SK-N-SH treated with all-trans-retinoic acid at 6 μM for 48 hours (cell line): ENCODE results near the gene PASK.
A peak's percentile ranks its signal among the peaks of the same experiment; 100 is the strongest.

Source experiments
- ATAC-seq: fragments of 200-7000 bp; cut with Tn5 transposase; 3 replicates; pipeline ENCODE4 v1.9.1; 2020; ENCODE audit warnings: mild to moderate bottlenecking, moderate library complexity
- ARNTL ChIP-seq: fragments of 450-650 bp; formaldehyde crosslinking; IDR thresholded peaks from 2 replicates; pipeline ENCODE4 v1.5.0; 2020; ENCODE audit warnings: low read depth, mild to moderate bottlenecking, moderate library complexity, borderline replicate concordance
- BACH2 ChIP-seq: fragments of 250-450 bp; sonication (Bioruptor Pico); IDR thresholded peaks from 2 replicates; pipeline ENCODE4 v1.9.0; 2021; ENCODE audit warnings: mild to moderate bottlenecking, borderline replicate concordance
- CREB5 ChIP-seq: fragments of 250-450 bp; sonication (Bioruptor Pico); IDR thresholded peaks from 2 replicates; pipeline ENCODE4 v1.5.1; 2020; ENCODE audit warnings: low read depth, mild to moderate bottlenecking, moderate library complexity
- CSDC2 ChIP-seq: fragments of 250-450 bp; sonication (Bioruptor Pico); IDR thresholded peaks from 2 replicates; pipeline ENCODE4 v1.5.0; 2020; ENCODE audit warnings: mild to moderate bottlenecking, moderate library complexity
- ESRRG ChIP-seq: fragments of 250-450 bp; sonication (Bioruptor Pico); IDR thresholded peaks from 2 replicates; pipeline ENCODE4 v1.6.1; 2021; ENCODE audit warnings: mild to moderate bottlenecking
- GLIS3 ChIP-seq: fragments of 250-450 bp; sonication (Bioruptor Pico); IDR thresholded peaks from 2 replicates; pipeline ENCODE4 v1.5.0; 2020; ENCODE audit warnings: mild to moderate bottlenecking, moderate library complexity
- ISL1 ChIP-seq: fragments of 250-450 bp; sonication (Bioruptor Pico); IDR thresholded peaks from 2 replicates; pipeline ENCODE4 v2.1.2; 2022; ENCODE audit warnings: mild to moderate bottlenecking, moderate library complexity
- OSR1 ChIP-seq: fragments of 250-450 bp; sonication (Bioruptor Pico); IDR thresholded peaks from 2 replicates; pipeline ENCODE4 v1.8.0; 2022; ENCODE audit warnings: moderate library complexity, mild to moderate bottlenecking, inconsistent platforms
- PPARA ChIP-seq: fragments of 250-450 bp; sonication (Bioruptor Pico); IDR thresholded peaks from 2 replicates; pipeline ENCODE4 v1.5.0; 2020; ENCODE audit warnings: mild to moderate bottlenecking, borderline replicate concordance
- RARB ChIP-seq: fragments of 250-450 bp; sonication (Bioruptor Pico); IDR thresholded peaks from 2 replicates; pipeline ENCODE4 v1.8.0; 2021; ENCODE audit warnings: mild to moderate bottlenecking, moderate library complexity
- TCF4 ChIP-seq: fragments of 250-450 bp; sonication (Bioruptor Pico); IDR thresholded peaks from 2 replicates; pipeline ENCODE4 v1.8.0; 2021; ENCODE audit warnings: mild to moderate bottlenecking, moderate library complexity, borderline replicate concordance
- TOX ChIP-seq: fragments of 250-450 bp; sonication (Bioruptor Pico); IDR thresholded peaks from 2 replicates; pipeline ENCODE4 v1.8.0; 2021; ENCODE audit warnings: mild to moderate bottlenecking, moderate library complexity, borderline replicate concordance
- ZC3H10 ChIP-seq: fragments of 250-450 bp; sonication (Bioruptor Pico); IDR thresholded peaks from 2 replicates; pipeline ENCODE4 v1.5.1; 2021; ENCODE audit warnings: mild to moderate bottlenecking, moderate library complexity
- ZFP3 ChIP-seq: fragments of 250-450 bp; sonication (Bioruptor Pico); IDR thresholded peaks from 2 replicates; pipeline ENCODE4 v1.5.0; 2020; ENCODE audit warnings: mild to moderate bottlenecking, moderate library complexity
- ZFP30 ChIP-seq: fragments of 450-650 bp; formaldehyde crosslinking; IDR thresholded peaks from 2 replicates; pipeline ENCODE4 v1.5.0; 2022; ENCODE audit warnings: mild to moderate bottlenecking, moderate library complexity
- ZNF565 ChIP-seq: fragments of 450-650 bp; formaldehyde crosslinking; conservative IDR thresholded peaks from 2 replicates; pipeline ENCODE4 v1.5.0; 2020; ENCODE audit warnings: low read depth, mild to moderate bottlenecking, moderate library complexity
- ZNF70 ChIP-seq: fragments of 450-650 bp; formaldehyde crosslinking; IDR thresholded peaks from 2 replicates; pipeline ENCODE4 v1.5.0; 2020; ENCODE audit warnings: mild to moderate bottlenecking, moderate library complexity
- ZNF8 ChIP-seq: fragments of 450-650 bp; formaldehyde crosslinking; IDR thresholded peaks from 2 replicates; pipeline ENCODE4 v1.5.0; 2020; ENCODE audit warnings: mild to moderate bottlenecking, moderate library complexity
- TF ChIP-seq, protein P1 (sequence below): fragments of 250-450 bp; sonication (Bioruptor Pico); IDR thresholded peaks from 2 replicates; pipeline ENCODE4 v1.8.0; 2020; ENCODE audit warnings: mild to moderate bottlenecking, moderate library complexity, borderline replicate concordance
- TF ChIP-seq, protein P2 (sequence below): fragments of 250-450 bp; sonication (Bioruptor Pico); IDR thresholded peaks from 2 replicates; pipeline ENCODE4 v1.5.0; 2020; ENCODE audit warnings: mild to moderate bottlenecking, moderate library complexity
- TF ChIP-seq, protein P3 (sequence below): fragments of 250-450 bp; sonication (Bioruptor Pico); IDR thresholded peaks from 2 replicates; pipeline ENCODE4 v1.5.1; 2021; ENCODE audit warnings: mild to moderate bottlenecking, moderate library complexity

PASK gene

DNA sequence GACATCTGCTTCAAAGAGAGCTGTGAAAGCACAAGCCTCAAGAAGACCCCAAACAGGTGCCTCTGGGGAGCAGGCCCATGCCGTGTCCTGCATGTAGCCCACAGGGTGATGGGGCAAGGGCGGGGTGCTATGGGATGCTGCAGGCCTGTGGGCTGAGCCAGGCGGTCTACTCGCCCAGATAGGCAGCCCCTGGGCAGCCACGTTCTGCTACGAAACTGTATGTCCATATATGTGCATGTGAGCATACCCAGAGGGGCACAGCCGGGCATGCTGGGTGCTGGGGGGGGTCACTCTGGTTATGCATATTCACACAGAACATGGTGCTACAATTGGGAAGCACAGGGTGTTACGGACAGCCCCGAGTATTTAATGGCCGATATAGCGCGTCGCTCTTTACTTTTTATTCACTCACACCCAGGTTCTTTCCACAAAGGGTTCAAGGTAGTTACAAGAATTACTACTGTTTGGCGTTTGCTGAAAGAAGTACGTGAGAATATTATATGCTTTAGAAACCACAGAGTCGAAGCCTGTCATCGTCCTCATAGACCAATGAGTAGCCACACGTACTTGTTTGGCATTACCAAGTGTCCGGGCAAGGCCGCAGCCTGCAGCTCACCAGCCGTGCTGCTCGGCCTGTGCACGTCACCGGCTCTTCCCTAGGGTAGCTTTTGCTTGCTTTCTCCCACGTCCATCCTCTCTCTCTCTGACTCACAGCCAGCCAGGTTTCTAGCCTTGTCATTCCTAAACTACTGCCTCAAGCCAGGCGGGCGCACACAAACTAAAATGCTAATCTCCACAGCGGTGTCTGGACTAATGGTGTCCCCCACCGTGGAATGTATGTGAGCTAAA lies 61.6 kb downstream of the PASK start:
- ATAC-seq = no peak
- TF ChIP-seq BACH2 (CRISPR knock-in tag) (no peak), ZNF70 (CRISPR knock-in tag) (no peak), RARB (CRISPR knock-in tag) (no peak), CREB5 (CRISPR knock-in tag) (no peak), ESRRG (CRISPR knock-in tag) (no peak), GLIS3 (CRISPR knock-in tag) (no peak), ARNTL (CRISPR knock-in tag) (no peak), TCF4 (CRISPR knock-in tag) (no peak), ZC3H10 (CRISPR knock-in tag) (no peak), ZFP30 (CRISPR knock-in tag) (no peak), TOX (no peak), ZNF8 (CRISPR knock-in tag) (no peak), ISL1 (CRISPR knock-in tag) (no peak), ZNF565 (CRISPR knock-in tag) (no peak), OSR1 (no peak), ZFP3 (no peak), PPARA (CRISPR knock-in tag) (no peak)
- TF ChIP-seq, protein P1, sequence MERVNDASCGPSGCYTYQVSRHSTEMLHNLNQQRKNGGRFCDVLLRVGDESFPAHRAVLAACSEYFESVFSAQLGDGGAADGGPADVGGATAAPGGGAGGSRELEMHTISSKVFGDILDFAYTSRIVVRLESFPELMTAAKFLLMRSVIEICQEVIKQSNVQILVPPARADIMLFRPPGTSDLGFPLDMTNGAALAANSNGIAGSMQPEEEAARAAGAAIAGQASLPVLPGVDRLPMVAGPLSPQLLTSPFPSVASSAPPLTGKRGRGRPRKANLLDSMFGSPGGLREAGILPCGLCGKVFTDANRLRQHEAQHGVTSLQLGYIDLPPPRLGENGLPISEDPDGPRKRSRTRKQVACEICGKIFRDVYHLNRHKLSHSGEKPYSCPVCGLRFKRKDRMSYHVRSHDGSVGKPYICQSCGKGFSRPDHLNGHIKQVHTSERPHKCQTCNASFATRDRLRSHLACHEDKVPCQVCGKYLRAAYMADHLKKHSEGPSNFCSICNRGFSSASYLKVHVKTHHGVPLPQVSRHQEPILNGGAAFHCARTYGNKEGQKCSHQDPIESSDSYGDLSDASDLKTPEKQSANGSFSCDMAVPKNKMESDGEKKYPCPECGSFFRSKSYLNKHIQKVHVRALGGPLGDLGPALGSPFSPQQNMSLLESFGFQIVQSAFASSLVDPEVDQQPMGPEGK (CRISPR knock-in tag) = no peak
- TF ChIP-seq, protein P2, sequence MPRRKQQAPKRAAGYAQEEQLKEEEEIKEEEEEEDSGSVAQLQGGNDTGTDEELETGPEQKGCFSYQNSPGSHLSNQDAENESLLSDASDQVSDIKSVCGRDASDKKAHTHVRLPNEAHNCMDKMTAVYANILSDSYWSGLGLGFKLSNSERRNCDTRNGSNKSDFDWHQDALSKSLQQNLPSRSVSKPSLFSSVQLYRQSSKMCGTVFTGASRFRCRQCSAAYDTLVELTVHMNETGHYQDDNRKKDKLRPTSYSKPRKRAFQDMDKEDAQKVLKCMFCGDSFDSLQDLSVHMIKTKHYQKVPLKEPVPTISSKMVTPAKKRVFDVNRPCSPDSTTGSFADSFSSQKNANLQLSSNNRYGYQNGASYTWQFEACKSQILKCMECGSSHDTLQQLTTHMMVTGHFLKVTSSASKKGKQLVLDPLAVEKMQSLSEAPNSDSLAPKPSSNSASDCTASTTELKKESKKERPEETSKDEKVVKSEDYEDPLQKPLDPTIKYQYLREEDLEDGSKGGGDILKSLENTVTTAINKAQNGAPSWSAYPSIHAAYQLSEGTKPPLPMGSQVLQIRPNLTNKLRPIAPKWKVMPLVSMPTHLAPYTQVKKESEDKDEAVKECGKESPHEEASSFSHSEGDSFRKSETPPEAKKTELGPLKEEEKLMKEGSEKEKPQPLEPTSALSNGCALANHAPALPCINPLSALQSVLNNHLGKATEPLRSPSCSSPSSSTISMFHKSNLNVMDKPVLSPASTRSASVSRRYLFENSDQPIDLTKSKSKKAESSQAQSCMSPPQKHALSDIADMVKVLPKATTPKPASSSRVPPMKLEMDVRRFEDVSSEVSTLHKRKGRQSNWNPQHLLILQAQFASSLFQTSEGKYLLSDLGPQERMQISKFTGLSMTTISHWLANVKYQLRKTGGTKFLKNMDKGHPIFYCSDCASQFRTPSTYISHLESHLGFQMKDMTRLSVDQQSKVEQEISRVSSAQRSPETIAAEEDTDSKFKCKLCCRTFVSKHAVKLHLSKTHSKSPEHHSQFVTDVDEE (CRISPR knock-in tag) = no peak
- TF ChIP-seq, protein P3, sequence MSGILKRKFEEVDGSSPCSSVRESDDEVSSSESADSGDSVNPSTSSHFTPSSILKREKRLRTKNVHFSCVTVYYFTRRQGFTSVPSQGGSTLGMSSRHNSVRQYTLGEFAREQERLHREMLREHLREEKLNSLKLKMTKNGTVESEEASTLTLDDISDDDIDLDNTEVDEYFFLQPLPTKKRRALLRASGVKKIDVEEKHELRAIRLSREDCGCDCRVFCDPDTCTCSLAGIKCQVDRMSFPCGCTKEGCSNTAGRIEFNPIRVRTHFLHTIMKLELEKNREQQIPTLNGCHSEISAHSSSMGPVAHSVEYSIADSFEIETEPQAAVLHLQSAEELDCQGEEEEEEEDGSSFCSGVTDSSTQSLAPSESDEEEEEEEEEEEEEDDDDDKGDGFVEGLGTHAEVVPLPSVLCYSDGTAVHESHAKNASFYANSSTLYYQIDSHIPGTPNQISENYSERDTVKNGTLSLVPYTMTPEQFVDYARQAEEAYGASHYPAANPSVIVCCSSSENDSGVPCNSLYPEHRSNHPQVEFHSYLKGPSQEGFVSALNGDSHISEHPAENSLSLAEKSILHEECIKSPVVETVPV (CRISPR knock-in tag) = no peak

- ATAC-seq = no peak
- TF ChIP-seq, protein P1 (CRISPR knock-in tag) = no peak
- no peak for TF ChIP-seq CSDC2 (CRISPR knock-in tag)
- TF ChIP-seq BACH2 (CRISPR knock-in tag) = no peak
- peak; percentile 36; the same call in 1 of the 2 replicates for TF ChIP-seq ZFP30 (CRISPR knock-in tag)
Measured at GRCh38 chr2:241084856-241085444, 64.3 kb downstream of the PASK start.
